ENCODE results near the gene APBA1. TPM values are rescaled to one million over a fixed set of nuclear protein-coding genes. Genes with fewer than 3 reads are reported as not detected.

Gene APBA1
- total RNA-seq, 1 donor from 2014 or later: under 0.01 TPM

DNA sequence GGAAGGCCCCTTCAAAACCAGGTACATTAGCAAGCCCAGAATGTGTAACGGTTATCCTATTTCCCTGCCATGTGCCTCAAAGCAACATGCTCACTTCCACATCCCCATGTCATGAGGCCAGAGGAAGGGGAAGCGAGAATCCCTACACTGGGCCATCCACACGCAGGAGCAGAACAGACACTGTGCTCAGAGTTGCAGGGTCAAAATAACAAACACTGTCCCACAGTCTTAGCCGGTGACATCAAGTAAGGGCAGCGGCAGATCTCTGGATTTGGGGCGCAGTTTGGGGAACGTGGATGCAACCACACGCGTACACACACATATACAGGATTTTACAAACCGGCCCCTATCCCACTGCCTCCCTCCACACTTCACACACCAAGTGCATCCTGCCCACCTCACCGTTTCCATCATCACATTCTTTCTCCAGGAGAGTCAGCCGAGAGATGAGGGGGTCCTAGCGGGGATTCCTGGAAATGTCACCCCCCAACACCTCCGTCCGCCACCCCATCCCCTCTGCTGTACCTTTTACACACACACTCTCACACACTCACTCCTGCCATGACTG lies 776 bp downstream of the APBA1 start:
- FAIRE-seq (peak; percentile 52), DNase-seq (ENCODE audit: low read depth) (no peak)
- Histone ChIP-seq H3K4me3 (ENCODE audit: low read depth, low read length) (peak overlapping the region; percentile 61), H3K27me3 (ENCODE audit: control insufficient read depth, insufficient read depth, low read length) (peaks cover 2% of the 10 kb centered on the region), H3K36me3 (ENCODE audit: control insufficient read depth, insufficient read depth, low read length) (no peaks in the 10 kb centered on the region)
- TF ChIP-seq, protein P1, sequence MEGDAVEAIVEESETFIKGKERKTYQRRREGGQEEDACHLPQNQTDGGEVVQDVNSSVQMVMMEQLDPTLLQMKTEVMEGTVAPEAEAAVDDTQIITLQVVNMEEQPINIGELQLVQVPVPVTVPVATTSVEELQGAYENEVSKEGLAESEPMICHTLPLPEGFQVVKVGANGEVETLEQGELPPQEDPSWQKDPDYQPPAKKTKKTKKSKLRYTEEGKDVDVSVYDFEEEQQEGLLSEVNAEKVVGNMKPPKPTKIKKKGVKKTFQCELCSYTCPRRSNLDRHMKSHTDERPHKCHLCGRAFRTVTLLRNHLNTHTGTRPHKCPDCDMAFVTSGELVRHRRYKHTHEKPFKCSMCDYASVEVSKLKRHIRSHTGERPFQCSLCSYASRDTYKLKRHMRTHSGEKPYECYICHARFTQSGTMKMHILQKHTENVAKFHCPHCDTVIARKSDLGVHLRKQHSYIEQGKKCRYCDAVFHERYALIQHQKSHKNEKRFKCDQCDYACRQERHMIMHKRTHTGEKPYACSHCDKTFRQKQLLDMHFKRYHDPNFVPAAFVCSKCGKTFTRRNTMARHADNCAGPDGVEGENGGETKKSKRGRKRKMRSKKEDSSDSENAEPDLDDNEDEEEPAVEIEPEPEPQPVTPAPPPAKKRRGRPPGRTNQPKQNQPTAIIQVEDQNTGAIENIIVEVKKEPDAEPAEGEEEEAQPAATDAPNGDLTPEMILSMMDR (IDR thresholded peaks at IDR 0.05; ENCODE audit: insufficient read depth, low read length, severe bottlenecking): no peak

- FAIRE-seq (no peak), DNase-seq (ENCODE audit: low read depth) (peak; percentile 45)
- H3K36me3 ChIP-seq (ENCODE audit: control insufficient read depth, insufficient read depth, low read length): no peaks in the 10 kb centered on the region
- H3K27me3 ChIP-seq (ENCODE audit: control insufficient read depth, insufficient read depth, low read length): peaks cover 4% of the 10 kb centered on the region
- no peak overlapping the region for H3K4me3 ChIP-seq (ENCODE audit: low read depth, low read length)
- TF ChIP-seq, protein P1 (IDR thresholded peaks at IDR 0.05; ENCODE audit: insufficient read depth, low read length, severe bottlenecking): no peak
Measured at GRCh38 chr9:69667306-69667705, 4.9 kb downstream of the APBA1 start.

- FAIRE-seq (no peak), DNase-seq (ENCODE audit: low read depth) (no peak)
- TF ChIP-seq, protein P1 (IDR thresholded peaks at IDR 0.05; ENCODE audit: insufficient read depth, low read length, severe bottlenecking): no peak
- Histone ChIP-seq H3K4me3 (ENCODE audit: low read depth, low read length) (no peak overlapping the region), H3K27me3 (ENCODE audit: control insufficient read depth, insufficient read depth, low read length) (peaks cover 2% of the 10 kb centered on the region), H3K36me3 (ENCODE audit: control insufficient read depth, insufficient read depth, low read length) (no peaks in the 10 kb centered on the region)
Measured at GRCh38 chr9:69660304-69660703, 11.9 kb downstream of the APBA1 start.

DNA sequence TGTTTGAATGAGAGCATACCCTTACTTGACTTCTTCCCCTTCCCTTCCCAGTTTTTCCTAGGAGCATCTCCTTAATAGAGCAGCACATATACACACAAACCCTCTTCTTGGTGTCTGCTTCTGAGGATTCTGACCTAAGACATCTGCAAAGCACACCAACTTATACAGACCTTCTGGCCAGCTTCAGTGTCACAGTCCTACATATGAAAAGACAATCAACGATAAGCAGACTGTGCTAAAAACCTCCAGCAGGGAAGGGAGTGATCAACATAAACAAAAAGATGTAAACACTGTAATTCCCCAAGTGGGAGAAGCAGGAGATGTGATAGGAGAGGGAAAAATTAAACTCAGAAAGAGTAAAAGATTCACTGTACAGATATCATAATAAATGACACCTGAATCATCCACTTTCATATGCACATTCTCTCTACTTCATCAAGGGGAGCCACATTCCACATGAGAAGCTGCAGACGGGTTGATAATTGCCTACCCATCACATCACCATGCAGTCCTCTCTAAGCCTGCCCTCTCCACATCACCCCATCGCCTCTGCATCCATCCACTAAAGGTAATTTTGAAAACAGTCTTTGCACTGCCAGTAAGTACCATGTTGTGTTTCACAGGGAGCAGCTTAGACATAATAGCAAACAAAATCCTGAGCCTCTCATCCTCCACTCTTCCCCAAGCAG lies 13.0 kb downstream of the APBA1 start:
- no peak for FAIRE-seq
- Histone ChIP-seq H3K27me3 (ENCODE audit: control insufficient read depth, insufficient read depth, low read length) (no peaks in the 10 kb centered on the region), H3K36me3 (ENCODE audit: control insufficient read depth, insufficient read depth, low read length) (no peaks in the 10 kb centered on the region), H3K4me3 (ENCODE audit: low read depth, low read length) (no peak overlapping the region)
- no peak for DNase-seq (ENCODE audit: low read depth)
- TF ChIP-seq, protein P1 (IDR thresholded peaks at IDR 0.05; ENCODE audit: insufficient read depth, low read length, severe bottlenecking): no peak

GRCh38 chr9:69657269-69657668 lies 14.9 kb downstream of the APBA1 start:
- no peaks in the 10 kb centered on the region for H3K36me3 ChIP-seq (ENCODE audit: control insufficient read depth, insufficient read depth, low read length)
- TF ChIP-seq, protein P1 (IDR thresholded peaks at IDR 0.05; ENCODE audit: insufficient read depth, low read length, severe bottlenecking): no peak
- FAIRE-seq (no peak), DNase-seq (ENCODE audit: low read depth) (peak; percentile 41)
- no peaks in the 10 kb centered on the region for H3K27me3 ChIP-seq (ENCODE audit: control insufficient read depth, insufficient read depth, low read length)
- H3K4me3 ChIP-seq (ENCODE audit: low read depth, low read length): no peak overlapping the region

Measured in bronchial epithelial cell (primary cell).